Thyroid gland (tissue), 4 donors: Measurements from ENCODE around the gene SHH. TPM values are rescaled to one million over a fixed set of nuclear protein-coding genes. Genes with fewer than 3 reads are reported as not detected.
"Not testable (repeated sequence)": the region's sequence is repeated elsewhere in the genome, so short reads cannot be mapped to it uniquely, and the experiment has no call there.

Experiments
- DNase-seq, 2 donors: peaks; one replicate each; pipeline ENCODE4 v3.0.0-alpha.2; 2019
- H3K27ac ChIP-seq, 3 donors: fragments of 200-600 bp; sonication (generic); 1 replicate in 2 of 3; 2 replicates in 1 of 3; pipeline ENCODE4 v1.5.1; 2016 to 2019; ENCODE audit warnings: mild to moderate bottlenecking in 1 of 3, moderate library complexity in 1 of 3
- H3K27me3 ChIP-seq: fragments of 200-600 bp; sonication (generic); one replicate; pipeline ENCODE4 v1.5.1; 2019
- H3K36me3 ChIP-seq, 2 donors: fragments of 200-600 bp; sonication (generic); one replicate each; pipeline ENCODE4 v1.5.1; 2016 to 2019
- H3K4me1 ChIP-seq, 2 donors: fragments of 200-600 bp; sonication (generic); one replicate each; pipeline ENCODE4 v1.5.1; 2017 to 2019
- H3K4me3 ChIP-seq, 3 donors: fragments of 200-600 bp; sonication (generic); replicated peaks in 1 of 3; 1 replicate in 2 of 3; 2 replicates in 1 of 3; pipeline ENCODE4 v1.5.1; 2016; ENCODE audit warnings: mild to moderate bottlenecking in 1 of 3
- H3K9me3 ChIP-seq: fragments of 200-600 bp; sonication (generic); one replicate; pipeline ENCODE4 v1.5.1; 2017
- CTCF ChIP-seq, 6 experiments: fragments of 200-600 bp in 3 of 6; fragments of 450-650 bp in 3 of 6; sonication (generic) in 3 of 6; IDR thresholded peaks; one replicate each; pipeline ENCODE4 v1.5.1; 2016 to 2019; ENCODE audit warnings: antibody characterized with exemption in 6 of 6, mild to moderate bottlenecking in 2 of 6, inconsistent platforms in 1 of 6, moderate library complexity in 1 of 6
- POLR2A ChIP-seq, 2 donors: fragments of 450-650 bp; IDR thresholded peaks; one replicate each; pipeline ENCODE4 v1.6.1; 2017; ENCODE audit warnings: antibody characterized with exemption in 2 of 2, mild to moderate bottlenecking in 2 of 2, moderate library complexity in 1 of 2
- WGBS, 2 donors: methylation state at CpG; one replicate each; pipeline ENCODE4 v1.1.5; 2017; 5-methylcytosine and 5-hydroxymethylcytosine counted together
- intact Hi-C: fragments of 100-400 bp; cut with DNase I; formaldehyde crosslinking; loops from one replicate; pipeline ENCODE4 v1.15.1; 2023
- total RNA-seq, 4 donors: library from RNA; depleted of rRNA; stranded (reverse); fragments of >200 nt; gene quantifications; one replicate each; pipeline ENCODE4 v1.2.3, GENCODE V29; 2016

SHH gene
- total RNA-seq, 4 donors from 2014 or later = not detected

GRCh38 chr7:155843426-155844018, 31.3 kb upstream of the SHH start:
- WGBS, 2 donors = 85 to 92% methylated on average over 16 to 20 of the region's 20 CpGs
- TF ChIP-seq POLR2A (IDR thresholded peaks at IDR 0.05) (no peak), CTCF (IDR thresholded peaks at IDR 0.05) (no peak)
- no peak for DNase-seq
- Histone ChIP-seq H3K4me3 (no peak overlapping the region), H3K9me3 (no peaks in the 10 kb centered on the region), H3K27me3 (no peaks in the 10 kb centered on the region), H3K27ac (no peak overlapping the region), H3K36me3 (no peaks in the 10 kb centered on the region), H3K4me1 (no peaks in the 10 kb centered on the region)
- intact Hi-C loops = no loop called here

GRCh38 chr7:155842496-155843265, 30.4 kb upstream of the SHH start:
- DNase-seq = no peak

DNA sequence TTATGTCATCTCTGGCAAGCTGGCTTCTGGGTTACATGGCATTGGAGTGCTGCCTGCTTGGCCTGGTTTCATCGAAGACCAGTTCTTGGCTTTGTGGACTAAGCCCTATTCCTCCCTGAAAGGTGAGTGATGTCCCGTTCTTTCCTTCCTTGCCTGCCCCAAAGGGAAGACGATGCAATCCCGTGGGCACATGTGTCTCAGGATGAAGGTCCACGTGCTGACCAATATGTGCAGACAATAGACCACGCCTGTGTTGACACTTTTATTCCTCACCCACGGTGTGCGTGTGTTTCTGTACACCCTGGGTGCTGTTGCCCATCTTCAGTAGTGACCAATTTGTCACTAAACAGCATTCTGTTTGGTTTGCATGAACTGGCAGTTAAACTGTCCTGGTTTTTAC, 28.6 kb upstream of the SHH start:
- Histone ChIP-seq H3K36me3 (no peaks in the 10 kb centered on the region), H3K4me1 (no peaks in the 10 kb centered on the region), H3K27ac (no peak overlapping the region), H3K4me3 (no peak overlapping the region), H3K27me3 (no peaks in the 10 kb centered on the region), H3K9me3 (no peaks in the 10 kb centered on the region)
- WGBS, 2 donors = 82 to 89% methylated on average over 8 of the region's 8 CpGs
- intact Hi-C loops = no loop called here
- no peak for DNase-seq
- TF ChIP-seq POLR2A (IDR thresholded peaks at IDR 0.05) (no peak), CTCF (IDR thresholded peaks at IDR 0.05) (no peak)

More at GRCh38 chr7:155842496-155843265, 30.4 kb upstream of the SHH start:
- intact Hi-C loops = no loop called here
- TF ChIP-seq POLR2A (IDR thresholded peaks at IDR 0.05) (no peak), CTCF (IDR thresholded peaks at IDR 0.05) (no peak)
- WGBS, 2 donors = 77 to 81% methylated on average over 20 to 21 of the region's 21 CpGs
- Histone ChIP-seq H3K27ac (no peak overlapping the region), H3K4me1 (no peaks in the 10 kb centered on the region), H3K27me3 (no peaks in the 10 kb centered on the region), H3K36me3 (no peaks in the 10 kb centered on the region), H3K4me3 (no peak overlapping the region), H3K9me3 (no peaks in the 10 kb centered on the region)

DNA sequence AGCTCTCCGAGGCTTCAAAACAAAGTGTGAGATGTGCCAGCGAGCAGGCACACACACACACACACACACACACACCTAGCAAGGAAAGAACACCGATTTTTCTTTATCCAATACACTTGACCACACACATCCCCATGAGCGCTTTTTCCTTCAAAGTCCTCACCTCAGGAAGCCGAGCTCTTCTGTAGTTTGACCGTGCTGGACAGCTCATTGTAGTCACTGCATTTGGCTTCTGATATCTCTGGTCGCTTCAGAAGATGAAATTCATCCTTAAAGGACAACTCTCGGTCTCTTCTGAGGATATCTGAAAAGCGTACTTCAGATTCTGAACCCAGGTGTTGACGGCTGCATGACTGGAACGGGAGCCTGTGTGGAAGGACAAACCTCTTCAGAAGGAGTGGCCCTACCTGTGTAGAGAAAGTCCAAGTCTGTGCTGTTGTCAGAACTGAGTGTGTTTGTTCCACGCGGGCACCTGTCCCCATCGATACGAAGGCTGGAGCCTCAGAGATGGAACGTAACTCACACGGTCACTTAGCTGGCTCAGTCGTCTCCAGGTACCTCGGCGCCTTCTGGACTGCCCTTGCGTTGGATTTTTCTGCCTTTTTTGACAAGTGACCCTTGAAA, 28.1 kb upstream of the SHH start:
- TF ChIP-seq POLR2A (IDR thresholded peaks at IDR 0.05) (no peak), CTCF (IDR thresholded peaks at IDR 0.05) (no peak)
- H3K36me3 ChIP-seq = no peaks in the 10 kb centered on the region
- no peak overlapping the region for H3K27ac ChIP-seq
- H3K27me3 ChIP-seq = no peaks in the 10 kb centered on the region
- intact Hi-C loops = no loop called here
- H3K4me3 ChIP-seq = no peak overlapping the region
- WGBS, 2 donors = 81 to 83% methylated on average over 21 of the region's 21 CpGs
- no peaks in the 10 kb centered on the region for H3K4me1 ChIP-seq
- no peaks in the 10 kb centered on the region for H3K9me3 ChIP-seq
- no peak for DNase-seq

DNA sequence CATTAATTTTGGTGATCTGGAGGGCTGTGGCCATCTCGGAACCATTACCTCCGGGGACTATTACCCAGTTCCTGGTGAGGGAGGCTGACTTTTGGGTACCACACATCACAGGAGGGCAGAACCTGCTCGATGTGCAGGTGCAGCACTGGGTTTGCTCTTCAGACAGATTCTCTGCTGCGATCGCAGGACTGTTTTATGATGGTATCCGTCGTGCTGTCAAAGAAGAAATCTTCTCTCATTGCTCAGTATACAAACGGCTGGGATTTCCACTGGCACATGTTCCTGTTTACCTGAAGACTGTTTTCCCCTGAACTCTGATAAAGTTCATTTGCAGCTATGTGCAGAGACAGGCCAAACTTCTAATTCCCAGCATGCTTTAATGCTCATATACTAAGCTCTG, 27.2 kb upstream of the SHH start:
- intact Hi-C loops = no loop called here
- TF ChIP-seq POLR2A (IDR thresholded peaks at IDR 0.05) (no peak), CTCF (IDR thresholded peaks at IDR 0.05) (no peak)
- Histone ChIP-seq H3K4me1 (no peaks in the 10 kb centered on the region), H3K4me3 (no peak overlapping the region), H3K27ac (no peak overlapping the region), H3K27me3 (no peaks in the 10 kb centered on the region), H3K36me3 (no peaks in the 10 kb centered on the region), H3K9me3 (no peaks in the 10 kb centered on the region)
- DNase-seq = no peak
- WGBS, 2 donors = 89 to 97% methylated on average over 7 to 8 of the region's 8 CpGs

DNA sequence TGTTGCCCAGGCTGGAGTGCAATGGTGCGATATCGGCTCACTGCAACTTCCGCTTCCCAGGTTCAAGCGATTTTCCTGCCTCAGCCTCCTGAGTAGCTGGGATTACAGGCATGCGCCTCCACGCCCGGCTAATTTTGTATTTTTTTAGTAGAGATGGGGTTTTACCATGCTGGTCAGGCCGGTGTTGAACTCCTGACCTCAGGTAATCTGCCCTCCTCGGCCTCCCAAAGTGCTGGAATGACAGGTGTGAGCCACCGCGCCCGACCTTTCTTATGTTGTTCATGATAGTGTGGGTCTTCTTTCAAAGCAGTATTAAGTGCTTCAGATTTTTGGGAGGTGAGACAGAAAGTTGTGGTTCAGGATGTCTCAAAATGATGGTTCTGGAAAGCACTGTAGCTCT, 26.0 kb upstream of the SHH start:
- H3K27ac ChIP-seq, intact Hi-C loops, DNase-seq, H3K36me3 ChIP-seq, H3K27me3 ChIP-seq, H3K9me3 ChIP-seq, H3K4me1 ChIP-seq, H3K4me3 ChIP-seq: not testable (repeated sequence)
- WGBS, 2 donors = 93 to 96% methylated on average over 12 of the region's 12 CpGs
